K562 (cell line): ENCODE measurements around the gene CLEC4M. TPM values are rescaled to one million over a fixed set of nuclear protein-coding genes. Genes with fewer than 3 reads are reported as not detected.

Source experiments
- ATAC-seq: fragments of 200-7000 bp; cut with Tn5 transposase; 3 replicates; pipeline ENCODE4 v1.9.1; 2020; ENCODE audit warnings: moderate library complexity
- BruUV-seq: library from RNA; stranded (reverse); fragments of 400-500 nt; replicated peaks from 2 replicates; lab custom pipeline; 2021; lab: Mats Ljungman, UMichigan
- CTCF ChIA-PET: fragments of 300-600 bp; formaldehyde crosslinking; extraction: SDS; loops from one replicate; lab custom pipeline; 2021; ENCODE audit warnings: low intra/inter-chr PET ratio; lab: Yijun Ruan, JAX
- POLR2A ChIA-PET: fragments of 300-600, 350-650 bp; sonication (Branson Sonifier 250); formaldehyde crosslinking; extraction: SDS; loops from one replicate; lab custom pipeline; 2021; ENCODE audit warnings: antibody characterized with exemption, inconsistent platforms; lab: Yijun Ruan, JAX
- DNase-seq, 4 experiments: peaks; one replicate each; pipeline versions ENCODE4 v3.0.0 to v3.0.0-alpha.2; 2011 to 2018; ENCODE audit warnings: low spot score in 3 of 4, mixed read lengths in 3 of 4; ENCODE audit errors: extremely low read depth in 1 of 4
- FAIRE-seq: peaks from 2 replicates; lab custom pipeline; 2011; peaks lifted over from hg19 to GRCh38; lab: Jason Lieb, UNC
- H2AFZ ChIP-seq: 2 replicates; pipeline ENCODE4 v1.6.0; 2011; ENCODE audit warnings: low read depth, low read length, control low read depth, inconsistent platforms
- H3K27ac ChIP-seq: fragments of 200-600 bp; 3 replicates; pipeline ENCODE4 v1.8.0; 2011; ENCODE audit warnings: low read depth, mild to moderate bottlenecking, control low read depth, inconsistent platforms, low read length, moderate library complexity, mixed read lengths; ENCODE audit errors: extremely low read depth
- H3K27me3 ChIP-seq, 2 experiments: fragments of 300-600 bp in 1 of 2; 2 replicates in 1 of 2; 3 replicates in 1 of 2; pipeline versions ENCODE4 v1.6.0 to v1.8.0; 2011; ENCODE audit warnings: inconsistent platforms in 2 of 2, low read length in 2 of 2, mild to moderate bottlenecking in 1 of 2, mixed read lengths in 1 of 2, moderate library complexity in 1 of 2; ENCODE audit not compliant: control insufficient read depth in 2 of 2, insufficient read depth in 2 of 2
- H3K36me3 ChIP-seq: fragments of 300-600 bp; 3 replicates; pipeline ENCODE4 v1.8.0; 2011; ENCODE audit warnings: mild to moderate bottlenecking, low read length, inconsistent platforms; ENCODE audit not compliant: control insufficient read depth, insufficient read depth
- H3K4me1 ChIP-seq, 2 experiments: fragments of 200-600 bp in 1 of 2; replicated peaks in 1 of 2; 2 replicates in 1 of 2; 3 replicates in 1 of 2; pipeline versions ENCODE4 v1.5.1 to v1.8.0; 2011; ENCODE audit warnings: inconsistent platforms in 2 of 2, low read length in 2 of 2, mild to moderate bottlenecking in 1 of 2, mixed read lengths in 1 of 2, moderate library complexity in 1 of 2; ENCODE audit not compliant: control insufficient read depth in 2 of 2, insufficient read depth in 2 of 2
- H3K4me2 ChIP-seq: 2 replicates; pipeline ENCODE4 v1.6.1; 2011; ENCODE audit warnings: low read length, control low read depth, inconsistent platforms, mixed read lengths; ENCODE audit not compliant: insufficient read depth
- H3K4me3 ChIP-seq: fragments of 200-600 bp; sonication (generic), shearing (Covaris generic); 2 replicates; pipeline ENCODE4 v1.5.1; 2016; ENCODE audit warnings: control low read depth, inconsistent platforms
- H3K79me2 ChIP-seq: fragments of 200-600 bp; 3 replicates; pipeline ENCODE4 v1.8.0; 2011; ENCODE audit warnings: low read length, inconsistent platforms; ENCODE audit not compliant: control insufficient read depth, insufficient read depth
- H3K9ac ChIP-seq, 2 experiments: 2 replicates each; pipeline versions ENCODE4 v1.6.0 to v1.6.1; 2011; ENCODE audit warnings: low read depth in 2 of 2, low read length in 2 of 2, control low read depth in 1 of 2, inconsistent platforms in 1 of 2, mild to moderate bottlenecking in 1 of 2, mixed read lengths in 1 of 2; ENCODE audit not compliant: insufficient read depth in 1 of 2
- H3K9me1 ChIP-seq: one replicate; pipeline ENCODE4 v1.6.0; 2011; ENCODE audit warnings: inconsistent platforms, mild to moderate bottlenecking, low read length, moderate library complexity; ENCODE audit not compliant: control insufficient read depth, insufficient read depth
- H3K9me3 ChIP-seq: replicated peaks from 2 replicates; pipeline ENCODE4 v1.5.1; 2011; ENCODE audit warnings: low read depth, low read length, inconsistent platforms; ENCODE audit not compliant: control insufficient read depth, insufficient read depth
- H4K20me1 ChIP-seq: replicated peaks from 2 replicates; pipeline ENCODE4 v1.6.1; 2011; ENCODE audit warnings: low read length, inconsistent platforms, mixed read lengths; ENCODE audit not compliant: control insufficient read depth, insufficient read depth
- CREB3L1 ChIP-seq: fragments of 450-650 bp; IDR thresholded peaks from 2 replicates; pipeline ENCODE4 v1.6.1; 2014; ENCODE audit warnings: low read depth, mild to moderate bottlenecking, moderate library complexity, borderline replicate concordance
- MCM2 ChIP-seq: fragments of 450-650 bp; IDR thresholded peaks from 2 replicates; pipeline ENCODE4 v1.6.1; 2017; ENCODE audit warnings: low read depth, mild to moderate bottlenecking
- NONO ChIP-seq, 2 experiments: fragments of 200-400 bp in 1 of 2; fragments of 450-650 bp in 1 of 2; formaldehyde crosslinking in 1 of 2; IDR thresholded peaks; 2 replicates each; pipeline ENCODE4 v1.6.1; 2017; ENCODE audit warnings: low read depth in 2 of 2, mild to moderate bottlenecking in 2 of 2, moderate library complexity in 2 of 2, low read length in 1 of 2
- PHB2 ChIP-seq: fragments of 450-650 bp; IDR thresholded peaks from 2 replicates; pipeline ENCODE4 v1.6.1; 2017; ENCODE audit warnings: low read depth
- RB1 ChIP-seq: fragments of 450-650 bp; IDR thresholded peaks from 2 replicates; pipeline ENCODE4 v1.6.1; 2017; ENCODE audit warnings: low read depth, mild to moderate bottlenecking
- ZEB2 ChIP-seq: fragments of 450-650 bp; IDR thresholded peaks from 2 replicates; pipeline ENCODE4 v1.6.1; 2016
- ZNF133 ChIP-seq: fragments of 250-450 bp; sonication (Bioruptor Pico); IDR thresholded peaks from 2 replicates; pipeline ENCODE4 v1.4.0; 2020; ENCODE audit warnings: mild to moderate bottlenecking
- WGBS: fragments of 100-300 bp; shearing (Covaris generic); methylation state at CpG from one replicate; pipeline ENCODE4 v1.1.6; 2016; ENCODE audit warnings: low coverage, mixed read lengths; ENCODE audit not compliant: insufficient coverage; ENCODE audit errors: missing lambda C conversion rate; 5-methylcytosine and 5-hydroxymethylcytosine counted together
- in situ Hi-C: fragments of 300-500 bp; cut with MboI; formaldehyde crosslinking; loops from 4 replicates; pipeline ENCODE4 v1.15.0; 2018; ENCODE audit warnings: inconsistent platforms, mixed read lengths
- intact Hi-C: fragments of 100-400 bp; cut with micrococcal nuclease; formaldehyde crosslinking; loops from 2 replicates; pipeline ENCODE4 v1.14.2; 2022
- polyA plus RNA-seq, 8 experiments: library from polyadenylated mRNA; depleted of rRNA in 4 of 8; stranded (reverse) in 5 of 8; unstranded in 3 of 8; fragments of >200 nt; fragmentation: Nextera tagmentation in 2 of 8; fragmentation: Illumina TruSeq in 1 of 8; extraction: Ambion mirVana in 2 of 8; extraction: Trizol in 1 of 8; gene quantifications; 2 replicates each; pipeline versions ENCODE4 v1.2.1 to v1.2.3, GENCODE V29; 2011 to 2014; ENCODE audit warnings: inconsistent platforms in 1 of 8, missing spikeins in 1 of 8
- total RNA-seq, 7 experiments: library from RNA; depleted of rRNA in 6 of 7; stranded (reverse); fragments of >200 nt in 6 of 7; fragmentation: Illumina TruSeq in 2 of 7; extraction: Trizol in 2 of 7; gene quantifications; 2 replicates each; pipeline versions ENCODE4 v1.2.1 to v1.2.3, GENCODE V29; 2011 to 2021; ENCODE audit warnings: low replicate concordance in 1 of 7

The CLEC4M gene
- total and polyA plus RNA-seq, 9 of the 15 experiments (the other 6 are each of a cell fraction or from before 2014, with no cell fraction given): 0.08 to 0.18 TPM; not detected in 7

- H3K79me2 ChIP-seq: no peaks in the 10 kb centered on the region
- FAIRE-seq: no peak
- H3K9ac ChIP-seq: no peak overlapping the region
- no peaks in the 10 kb centered on the region for H3K36me3 ChIP-seq
- peaks cover 0 to 5% of the 10 kb centered on the region in 2 experiments; a peak in 3 of 5 replicates for H3K27me3 ChIP-seq
- H3K4me1 ChIP-seq: peaks cover 0 to 2% of the 10 kb centered on the region in 2 experiments; a peak in 3 of 5 replicates
- BruUV-seq: no TSS peak
- no peak overlapping the region for H3K4me3 ChIP-seq
- no peak overlapping the region; the same call in 1 of the 2 replicates for H3K4me2 ChIP-seq
- H3K27ac ChIP-seq: no peak overlapping the region
- ATAC-seq: no peak
- no peak for TF ChIP-seq RB1
- no peak for TF ChIP-seq CREB3L1
- no peak for TF ChIP-seq MCM2
- no peak for TF ChIP-seq ZNF133 (CRISPR knock-in tag)
- TF ChIP-seq NONO (IDR thresholded peaks at IDR 0.05; ENCODE audit: low read depth in 2 of 2, low read length in 1 of 2): no peak
- no peak for TF ChIP-seq PHB2
- no peak for TF ChIP-seq ZEB2
- DNase-seq: no peak
- ChIA-PET POLR2A (no interaction called here), CTCF (no interaction called here)
- H3K9me3 ChIP-seq: 0 out of 2 replicates have a peak, but pooled peaks cover 3% of the 10 kb centered on the region
- H2AFZ ChIP-seq: no peak overlapping the region
- no peaks in the 10 kb centered on the region for H3K9me1 ChIP-seq
- in situ Hi-C loops (no loop called here), intact Hi-C loops (no loop called here)
- 16% methylated on average over 10 of the region's 11 CpGs for WGBS
- no peaks in the 10 kb centered on the region for H4K20me1 ChIP-seq
Observed at GRCh38 chr19:7742991-7743390, 20.1 kb upstream of the CLEC4M start.
